Esophagus mucosa (tissue), 1 donor: Measurements from ENCODE around the gene CYB561D2. TPM values are rescaled to one million over a fixed set of nuclear protein-coding genes. Genes with fewer than 3 reads are reported as not detected.

Experiments
- ATAC-seq: fragments of 200-7000 bp; cut with Tn5 transposase; one replicate; pipeline ENCODE4 v1.9.1; 2020
- total RNA-seq: library from RNA; stranded (reverse); gene quantifications from one replicate; pipeline ENCODE4 v1.2.4, GENCODE V29; 2023
- donor health status: DM: yes; HTN: yes; CAD: no.

CYB561D2 gene
- total RNA-seq, 1 donor from 2014 or later: 15.5 TPM

- ATAC-seq: no peak
These were observed 8.5 kb upstream of the CYB561D2 start for GRCh38 chr3:50341996-50342650.

GRCh38 chr3:50342813-50343633 is 7.6 kb upstream of the CYB561D2 start:
- ATAC-seq: no peak

GRCh38 chr3:50345008-50345407 is 5.7 kb upstream of the CYB561D2 start:
- ATAC-seq: no peak

GRCh38 chr3:50345586-50346234 is 5.0 kb upstream of the CYB561D2 start, which contains the start of gene ZMYND10:
ZMYND10 (minus strand) TSS chr3:50345732; CDS start chr3:50345579, 153 bp downstream.
- ATAC-seq: peak; percentile 46

GRCh38 chr3:50347187-50347813 is 3.4 kb upstream of the CYB561D2 start:
- ATAC-seq: no peak

DNA sequence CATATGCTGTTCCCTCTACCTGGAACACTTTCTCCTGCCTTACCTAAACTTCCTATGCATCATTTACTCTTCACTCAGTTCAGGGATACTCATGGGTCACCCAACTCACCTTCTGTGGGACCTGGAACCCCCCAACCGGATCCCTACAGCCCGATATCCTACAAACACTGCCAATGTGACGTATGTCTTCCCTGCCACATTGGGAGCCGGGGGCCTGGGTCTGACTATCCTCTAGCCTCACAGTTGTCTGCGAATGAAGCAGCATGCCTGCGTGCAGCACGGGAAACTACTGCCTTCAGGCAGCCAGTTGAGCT is 492 bp upstream of the CYB561D2 start:
- no peak for ATAC-seq

DNA sequence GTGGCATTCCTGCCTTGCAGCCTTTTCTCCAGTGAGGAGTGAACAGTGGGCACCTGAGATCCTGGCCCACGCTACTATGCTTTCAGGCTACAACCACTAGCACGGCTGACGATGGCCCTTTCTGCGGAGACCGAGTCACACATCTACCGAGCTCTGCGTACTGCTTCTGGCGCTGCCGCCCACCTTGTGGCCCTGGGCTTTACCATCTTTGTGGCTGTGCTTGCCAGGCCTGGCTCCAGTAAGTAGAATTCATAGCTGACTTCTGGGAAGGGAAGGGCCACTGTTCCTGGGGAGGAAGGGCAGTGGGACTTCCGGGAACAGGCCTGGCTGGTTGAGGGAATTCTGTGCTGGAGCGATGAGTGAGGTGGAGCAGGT is 648 bp downstream of the CYB561D2 start:
- ATAC-seq: no peak

GRCh38 chr3:50352781-50353180 is 2.1 kb downstream of the CYB561D2 start:
- no peak for ATAC-seq

GRCh38 chr3:50353245-50354004 is 2.8 kb downstream of the CYB561D2 start:
- ATAC-seq: no peak

DNA sequence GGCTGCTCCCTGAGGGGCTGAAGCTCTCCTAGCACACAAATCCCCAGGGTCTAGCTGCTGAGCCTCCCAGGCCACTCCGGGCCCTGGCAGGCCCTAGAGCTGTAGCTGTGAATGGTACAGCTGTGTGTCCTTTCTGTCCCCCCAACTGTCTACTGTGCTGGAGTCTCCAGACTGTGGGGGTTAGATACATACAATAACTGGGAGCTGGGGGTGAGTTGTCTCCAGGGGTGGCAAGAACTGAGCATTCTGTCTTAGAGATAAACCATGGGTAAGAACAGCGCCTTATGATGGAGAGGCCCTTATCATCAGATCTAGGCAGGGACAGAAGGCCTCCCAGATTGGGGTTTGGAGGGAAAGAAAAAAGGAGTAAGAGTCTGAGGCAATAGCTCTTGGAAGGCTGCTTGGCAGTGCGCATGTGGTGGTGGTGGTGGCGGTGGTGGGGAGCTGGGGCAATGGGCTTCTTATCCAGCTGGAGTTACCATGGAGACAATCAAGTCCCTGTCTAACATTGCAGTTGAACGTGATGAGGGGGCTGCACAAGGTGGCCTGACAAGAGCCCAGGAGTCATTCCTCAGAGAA is 3.6 kb downstream of the CYB561D2 start:
- no peak for ATAC-seq

DNA sequence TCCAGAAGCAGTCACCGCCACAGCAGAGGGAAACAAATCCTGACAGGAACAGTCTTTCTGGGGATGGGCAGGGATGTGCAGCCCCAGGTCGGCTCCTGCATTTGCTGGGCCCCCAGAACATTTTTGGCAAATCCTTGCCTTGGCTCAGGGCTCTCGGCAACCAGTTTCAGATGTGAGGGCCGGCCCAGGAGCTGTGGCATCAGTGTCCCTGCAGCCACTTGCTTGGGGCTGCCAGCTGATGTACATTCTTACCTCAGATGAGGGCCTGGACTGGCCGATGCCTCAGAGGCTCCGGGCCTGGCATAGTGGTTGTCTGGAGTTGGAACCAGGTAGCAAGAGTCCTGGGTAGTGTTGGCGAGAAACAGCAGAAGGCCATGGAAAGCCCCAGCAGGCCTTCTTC is 4.2 kb downstream of the CYB561D2 start:
- no peak for ATAC-seq

DNA sequence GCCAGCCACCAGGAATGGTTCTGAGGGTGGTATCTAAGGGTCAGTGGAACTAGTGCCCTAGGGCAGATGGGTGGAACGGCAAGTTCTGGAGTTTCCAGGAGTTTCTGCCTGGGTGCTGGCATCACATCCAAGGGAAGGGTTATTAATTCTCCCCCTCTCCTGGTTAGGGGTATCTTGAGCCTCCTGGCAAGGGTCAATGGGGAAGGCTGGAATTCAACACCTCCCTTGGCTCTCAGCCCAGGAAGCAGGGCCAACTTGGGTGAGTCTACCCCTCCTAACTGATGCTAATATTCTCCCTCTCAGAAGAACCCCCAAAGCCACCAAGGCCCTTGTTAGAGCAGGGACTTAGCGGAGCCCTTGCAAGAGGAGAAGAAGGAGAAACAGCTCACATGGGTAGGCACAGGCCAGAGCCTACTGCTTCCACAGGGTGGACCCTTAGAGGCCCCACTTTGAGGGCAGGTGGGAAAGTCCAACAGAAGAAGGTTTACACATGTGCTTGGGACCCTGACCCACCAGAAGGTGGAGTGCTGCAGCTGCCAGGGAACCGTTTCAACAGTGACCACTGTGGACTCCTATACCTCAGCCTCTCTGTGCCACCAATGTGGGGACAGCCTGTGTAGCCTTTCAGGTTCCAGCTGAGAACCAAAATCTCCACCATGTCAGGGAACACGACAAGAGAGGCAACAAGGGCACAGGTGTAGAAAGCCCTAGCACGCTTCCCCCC is 5.3 kb downstream of the CYB561D2 start:
- no peak for ATAC-seq

- no peak for ATAC-seq
These were observed 5.9 kb downstream of the CYB561D2 start for GRCh38 chr3:50356553-50356952.

- no peak for ATAC-seq
These were observed 6.8 kb downstream of the CYB561D2 start for GRCh38 chr3:50357481-50357880.

GRCh38 chr3:50358355-50358910 is 7.8 kb downstream of the CYB561D2 start:
- ATAC-seq: peak; percentile 0

DNA sequence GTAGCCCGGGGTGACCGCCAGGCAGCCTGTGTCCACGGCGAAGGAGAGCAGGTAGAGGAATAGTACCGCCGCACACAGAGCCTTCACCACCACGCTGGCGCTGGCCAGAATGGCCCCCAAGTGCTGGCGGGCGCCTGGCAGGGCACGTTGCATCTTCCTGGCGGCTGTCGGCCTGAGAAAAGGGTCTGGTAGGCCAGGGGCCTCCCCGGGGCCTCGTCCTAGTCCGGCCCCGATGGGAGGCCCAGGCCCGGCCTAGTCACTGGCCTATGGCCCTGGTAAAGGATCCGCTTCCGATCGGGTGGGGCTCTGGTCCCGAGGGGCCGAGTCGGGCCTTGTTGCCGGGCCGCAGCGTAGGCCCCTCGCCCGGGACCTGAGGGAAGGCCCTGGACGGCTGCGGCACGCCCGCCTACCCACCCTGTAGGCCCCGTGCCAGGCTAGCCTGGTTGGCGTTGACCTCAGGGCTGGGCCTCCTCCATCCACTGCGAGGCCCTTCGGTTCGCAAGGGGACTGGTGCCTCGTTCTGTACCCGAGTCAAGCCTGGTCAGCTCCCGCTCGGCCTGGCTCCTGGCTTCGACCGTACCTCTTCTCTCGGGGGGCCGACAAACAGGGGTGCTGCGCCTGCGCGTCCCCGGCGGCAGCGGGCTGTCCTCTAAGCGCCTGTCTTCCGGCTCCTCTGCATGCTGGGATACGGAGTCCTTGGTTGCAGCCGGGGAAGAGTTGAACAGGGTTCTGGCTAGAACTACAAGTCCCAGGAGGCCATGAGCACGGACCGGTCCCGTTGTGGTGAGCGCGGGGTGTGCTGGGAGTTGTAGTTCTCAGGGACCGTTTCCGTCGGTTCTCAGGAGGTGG is 8.5 kb downstream of the CYB561D2 start, which contains the start of gene TMEM115:
Gene TMEM115 (minus strand): TSS at position 611 of the 849 bp plus-strand sequence. CDS start 458 bp downstream, at position 153.
- peak; percentile 95 for ATAC-seq

DNA sequence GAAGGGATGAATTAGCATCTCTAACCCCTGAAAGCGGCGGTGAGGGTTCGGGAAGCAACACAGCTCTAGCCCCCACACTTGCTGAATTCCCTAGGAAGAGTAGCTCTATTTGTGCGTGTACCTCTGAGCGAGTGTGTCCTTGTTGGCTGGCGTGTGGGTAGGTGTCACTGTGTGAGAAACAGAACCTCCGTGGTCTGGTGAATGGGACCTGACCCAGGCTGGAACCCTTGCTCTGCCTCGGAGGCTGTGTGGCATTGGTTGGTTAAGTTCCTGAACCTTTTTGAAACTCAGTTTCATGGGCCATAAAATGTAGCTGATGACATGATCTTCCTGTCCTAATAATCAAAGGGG is 9.1 kb downstream of the CYB561D2 start:
- ATAC-seq: no peak

DNA sequence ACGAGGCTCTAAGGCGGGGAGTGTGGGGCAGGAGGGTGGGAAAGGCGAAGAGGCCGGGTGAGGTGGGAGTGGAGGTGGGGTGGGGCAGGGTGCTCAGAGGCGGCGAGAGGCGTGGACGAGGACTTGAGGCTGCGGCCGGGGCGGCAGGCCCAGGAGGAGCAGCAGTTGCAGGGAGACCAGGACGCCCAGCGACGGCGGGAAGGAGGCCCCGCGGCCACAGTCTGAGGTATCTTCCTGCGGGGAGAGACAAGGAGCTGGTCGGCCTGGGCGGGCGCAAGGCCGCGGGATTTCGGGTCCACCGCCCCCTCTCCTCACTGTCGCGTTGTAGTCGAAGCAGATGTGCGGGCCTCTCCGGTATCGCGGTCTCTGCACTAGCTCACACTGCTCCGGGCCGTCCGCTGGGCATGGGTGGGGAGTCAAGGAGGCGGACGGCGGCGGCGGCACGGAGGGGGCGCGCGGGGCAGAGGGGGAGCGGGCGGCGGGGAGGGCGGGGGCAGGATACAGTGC is 14.0 kb downstream of the CYB561D2 start:
- peak; percentile 3 for ATAC-seq

GRCh38 chr3:50365080-50365841 is 14.6 kb downstream of the CYB561D2 start:
- peak; percentile 87 for ATAC-seq
